Measurements from ENCODE around the gene DCC. TPM values are rescaled to one million over a fixed set of nuclear protein-coding genes. Genes with fewer than 3 reads are reported as not detected.

DCC gene
- total and polyA plus RNA-seq, 9 of the 15 experiments (the other 6 are each of a cell fraction or from before 2014, with no cell fraction given) = not detected

- WGBS (ENCODE audit: insufficient coverage, low coverage, missing lambda C conversion rate) = 0% methylated on average over 1 of the region's 1 CpG
- H3K27ac ChIP-seq (ENCODE audit: extremely low read depth, low read depth, low read length) = no peak overlapping the region
- no peaks in the 10 kb centered on the region for H3K9me3 ChIP-seq (replicated peaks; ENCODE audit: control insufficient read depth, insufficient read depth, low read depth, low read length)
- H4K20me1 ChIP-seq (replicated peaks; ENCODE audit: control insufficient read depth, insufficient read depth, low read length) = no peaks in the 10 kb centered on the region
- H3K4me3 ChIP-seq = no peak overlapping the region
- H3K79me2 ChIP-seq (ENCODE audit: control insufficient read depth, insufficient read depth, low read length) = no peaks in the 10 kb centered on the region
- POLR2A ChIA-PET = no interaction called here
- H3K27me3 ChIP-seq (ENCODE audit: control insufficient read depth in 2 of 2, insufficient read depth in 2 of 2, low read length in 2 of 2) = no peaks in the 10 kb centered on the region
- H3K9me1 ChIP-seq (ENCODE audit: control insufficient read depth, insufficient read depth, low read length) = no peaks in the 10 kb centered on the region
- CTCF ChIA-PET (ENCODE audit: low intra/inter-chr PET ratio) = no interaction called here
- H3K4me1 ChIP-seq (replicated peaks in 1 of 2; ENCODE audit: control insufficient read depth in 2 of 2, insufficient read depth in 2 of 2, low read length in 2 of 2) = no peaks in the 10 kb centered on the region
- H3K4me2 ChIP-seq (ENCODE audit: insufficient read depth, low read length) = no peak overlapping the region
- TF ChIP-seq SAFB (IDR thresholded peaks at IDR 0.05; ENCODE audit: borderline replicate concordance, low read depth, low read length) (no peak), DIDO1 (tag; IDR thresholded peaks at IDR 0.05; ENCODE audit: low read depth) (no peak), ZNF551 (CRISPR knock-in tag; IDR thresholded peaks at IDR 0.05) (no peak), HOXB6 (CRISPR knock-in tag; IDR thresholded peaks at IDR 0.05; ENCODE audit: borderline replicate concordance) (no peak), CEBPZ (IDR thresholded peaks at IDR 0.05; ENCODE audit: borderline replicate concordance, low read depth, low read length) (no peak), TSC22D4 (tag; IDR thresholded peaks at IDR 0.05) (no peak), ZSCAN32 (CRISPR knock-in tag; IDR thresholded peaks at IDR 0.05) (no peak), HOMEZ (CRISPR knock-in tag; IDR thresholded peaks at IDR 0.05) (no peak), PHB2 (IDR thresholded peaks at IDR 0.05; ENCODE audit: low read depth) (no peak), MCM7 (IDR thresholded peaks at IDR 0.05) (no peak), EZH2 (IDR thresholded peaks at IDR 0.05; ENCODE audit: borderline replicate concordance, low read depth, low read length) (no peak), ZNF449 (CRISPR knock-in tag; IDR thresholded peaks at IDR 0.05) (no peak), BRD4 (IDR thresholded peaks at IDR 0.05) (no peak), ZBTB5 (IDR thresholded peaks at IDR 0.05) (no peak)
- ATAC-seq (no peak), FAIRE-seq (no peak), DNase-seq (ENCODE audit: extremely low read depth in 1 of 4, low spot score in 3 of 4) (no peak)
- H3K9ac ChIP-seq (ENCODE audit: insufficient read depth in 1 of 2, low read depth in 2 of 2, low read length in 2 of 2) = no peak overlapping the region
- intact Hi-C loops (cut with micrococcal nuclease) = no loop called here
- no TSS peak for BruUV-seq (replicated peaks)
- no peaks in the 10 kb centered on the region for H3K36me3 ChIP-seq (ENCODE audit: control insufficient read depth, insufficient read depth, low read length)
- H2AFZ ChIP-seq (ENCODE audit: low read depth, low read length) = no peak overlapping the region
- in situ Hi-C loops (cut with MboI) = no loop called here
These were observed 36.1 kb downstream of the DCC start for GRCh38 chr18:52376104-52376503.

Data from K562 (cell line).